Karpas-422 (cell line): Measurements from ENCODE around the gene ITPR2. TPM values are rescaled to one million over a fixed set of nuclear protein-coding genes. Genes with fewer than 3 reads are reported as not detected.

Experiments
- DNase-seq: peaks from one replicate; pipeline ENCODE4 v3.0.0-alpha.2; 2015
- H2AFZ ChIP-seq: fragments of 200-600 bp; sonication (generic); 2 replicates; pipeline ENCODE4 v1.6.1; 2014; ENCODE audit warnings: antibody characterized with exemption, low read length, mixed read lengths
- H3K27ac ChIP-seq: fragments of 200-600 bp; sonication (generic); 2 replicates; pipeline ENCODE4 v1.5.1; 2014; ENCODE audit warnings: mild to moderate bottlenecking, low read length, moderate library complexity
- H3K27me3 ChIP-seq: fragments of 200-600 bp; sonication (generic); 2 replicates; pipeline ENCODE4 v1.6.1; 2014; ENCODE audit warnings: low read length, mixed read lengths
- H3K36me3 ChIP-seq: fragments of 200-600 bp; sonication (generic); 2 replicates; pipeline ENCODE4 v1.6.1; 2014; ENCODE audit warnings: low read length, mixed read lengths; ENCODE audit not compliant: insufficient read depth
- H3K4me1 ChIP-seq: fragments of 200-600 bp; sonication (generic); 2 replicates; pipeline ENCODE4 v1.6.1; 2014; ENCODE audit warnings: mild to moderate bottlenecking, low read length, mixed read lengths
- H3K4me2 ChIP-seq: fragments of 200-600 bp; sonication (generic); 2 replicates; pipeline ENCODE4 v1.6.1; 2014; ENCODE audit warnings: low read length, low read depth, mild to moderate bottlenecking; ENCODE audit not compliant: poor library complexity, severe bottlenecking
- H3K4me3 ChIP-seq: fragments of 200-600 bp; sonication (generic); 2 replicates; pipeline ENCODE4 v1.5.1; 2014; ENCODE audit warnings: mild to moderate bottlenecking, antibody characterized with exemption, low read length, mixed read lengths
- H3K79me2 ChIP-seq: fragments of 200-600 bp; sonication (generic); 2 replicates; pipeline ENCODE4 v1.6.1; 2014; ENCODE audit warnings: mild to moderate bottlenecking, low read length, mixed read lengths
- H3K9ac ChIP-seq: fragments of 200-600 bp; sonication (generic); 2 replicates; pipeline ENCODE4 v1.6.0; 2014; ENCODE audit warnings: low read length
- H3K9me2 ChIP-seq: fragments of 200-600 bp; sonication (generic), shearing (Covaris generic); replicated peaks from 2 replicates; pipeline ENCODE4 v1.6.0; 2014; ENCODE audit warnings: mild to moderate bottlenecking, low read length, moderate library complexity; ENCODE audit not compliant: insufficient read depth
- H3K9me3 ChIP-seq: fragments of 300-700, 200-600 bp; sonication (generic); 2 replicates; pipeline ENCODE4 v1.6.1; 2014; ENCODE audit warnings: low read length, mixed read lengths
- H4K20me1 ChIP-seq: fragments of 200-600 bp; sonication (generic); 2 replicates; pipeline ENCODE4 v1.6.1; 2014; ENCODE audit warnings: mild to moderate bottlenecking, antibody characterized with exemption, low read length, low read depth; ENCODE audit not compliant: insufficient read depth
- total RNA-seq: library from RNA; depleted of rRNA; stranded (reverse); fragments of >200 nt; shearing (Covaris generic); gene quantifications from 2 replicates; pipeline ENCODE4 v1.2.3, GENCODE V29; 2014; ENCODE audit warnings: low replicate concordance

Gene ITPR2
- total RNA-seq, 1 experiment from 2014 or later: 128 TPM

GRCh38 chr12:26705851-26706250 lies 127.1 kb downstream of the ITPR2 start:
- Histone ChIP-seq H3K9ac (no peak overlapping the region), H3K36me3 (peaks cover 18% of the 10 kb centered on the region), H3K79me2 (peaks cover 42% of the 10 kb centered on the region), H3K27ac (peak overlapping the region; percentile 83), H3K4me3 (no peak overlapping the region), H3K9me2 (no peaks in the 10 kb centered on the region), H3K4me1 (peaks cover 78% of the 10 kb centered on the region), H3K27me3 (no peaks in the 10 kb centered on the region), H2AFZ (no peak overlapping the region), H3K9me3 (no peaks in the 10 kb centered on the region), H4K20me1 (no peaks in the 10 kb centered on the region), H3K4me2 (no peak overlapping the region)
- peak; percentile 45 for DNase-seq

GRCh38 chr12:26704684-26705460 lies 128.1 kb downstream of the ITPR2 start:
- no peaks in the 10 kb centered on the region for H3K27me3 ChIP-seq
- peak overlapping the region; percentile 38 for H3K9ac ChIP-seq
- no peak overlapping the region for H2AFZ ChIP-seq
- H3K9me2 ChIP-seq: no peaks in the 10 kb centered on the region
- H3K36me3 ChIP-seq: peaks cover 15% of the 10 kb centered on the region
- H3K4me1 ChIP-seq: peaks cover 68% of the 10 kb centered on the region
- H4K20me1 ChIP-seq: no peaks in the 10 kb centered on the region
- H3K4me3 ChIP-seq: no peak overlapping the region
- peak overlapping the region; percentile 62 for H3K4me2 ChIP-seq
- H3K79me2 ChIP-seq: peaks cover 44% of the 10 kb centered on the region
- H3K27ac ChIP-seq: peak overlapping the region; percentile 83
- H3K9me3 ChIP-seq: no peaks in the 10 kb centered on the region
- peak; percentile 49 for DNase-seq

GRCh38 chr12:26704214-26704613 lies 128.8 kb downstream of the ITPR2 start:
- Histone ChIP-seq H4K20me1 (no peaks in the 10 kb centered on the region), H3K9me3 (no peaks in the 10 kb centered on the region), H3K9ac (no peak overlapping the region), H3K27ac (peak overlapping the region; percentile 83), H3K27me3 (no peaks in the 10 kb centered on the region), H3K4me1 (peaks cover 61% of the 10 kb centered on the region), H3K9me2 (no peaks in the 10 kb centered on the region), H3K36me3 (peaks cover 17% of the 10 kb centered on the region), H2AFZ (no peak overlapping the region), H3K4me3 (no peak overlapping the region), H3K4me2 (peak overlapping the region; percentile 62), H3K79me2 (peaks cover 48% of the 10 kb centered on the region)
- DNase-seq: peak; percentile 69

- Histone ChIP-seq H3K4me3 (no peak overlapping the region), H3K9ac (no peak overlapping the region), H3K4me2 (no peak overlapping the region), H3K9me3 (no peaks in the 10 kb centered on the region), H3K27me3 (no peaks in the 10 kb centered on the region), H2AFZ (no peak overlapping the region), H3K4me1 (peaks cover 55% of the 10 kb centered on the region), H3K79me2 (peaks cover 50% of the 10 kb centered on the region), H3K27ac (no peak overlapping the region), H3K9me2 (no peaks in the 10 kb centered on the region), H3K36me3 (peaks cover 17% of the 10 kb centered on the region), H4K20me1 (no peaks in the 10 kb centered on the region)
- no peak for DNase-seq
Measured at GRCh38 chr12:26702741-26703140, 130.3 kb downstream of the ITPR2 start.

- H3K27ac ChIP-seq: peak overlapping the region; percentile 42; the same call in 1 of the 2 replicates
- H3K9me3 ChIP-seq: no peaks in the 10 kb centered on the region
- no peaks in the 10 kb centered on the region for H3K9me2 ChIP-seq
- H3K9ac ChIP-seq: no peak overlapping the region
- no peaks in the 10 kb centered on the region for H4K20me1 ChIP-seq
- H3K36me3 ChIP-seq: peaks cover 17% of the 10 kb centered on the region
- peak; percentile 74 for DNase-seq
- no peaks in the 10 kb centered on the region for H3K27me3 ChIP-seq
- H3K4me1 ChIP-seq: peaks cover 54% of the 10 kb centered on the region
- no peak overlapping the region for H2AFZ ChIP-seq
- H3K4me3 ChIP-seq: no peak overlapping the region
- peaks cover 50% of the 10 kb centered on the region for H3K79me2 ChIP-seq
- H3K4me2 ChIP-seq: peak overlapping the region; percentile 42
Measured at GRCh38 chr12:26701604-26702215, 131.3 kb downstream of the ITPR2 start.

- Histone ChIP-seq H3K27me3 (no peaks in the 10 kb centered on the region), H3K4me3 (no peak overlapping the region), H3K4me2 (no peak overlapping the region), H2AFZ (no peak overlapping the region), H3K79me2 (peaks cover 50% of the 10 kb centered on the region), H3K9me2 (no peaks in the 10 kb centered on the region), H3K9ac (no peak overlapping the region), H3K27ac (no peak overlapping the region), H3K9me3 (no peaks in the 10 kb centered on the region), H4K20me1 (no peaks in the 10 kb centered on the region), H3K36me3 (peaks cover 25% of the 10 kb centered on the region), H3K4me1 (peaks cover 41% of the 10 kb centered on the region)
- DNase-seq: no peak
Measured at GRCh38 chr12:26700430-26700829, 132.6 kb downstream of the ITPR2 start.

- Histone ChIP-seq H3K27ac (no peak overlapping the region), H3K4me3 (no peak overlapping the region), H3K9ac (no peak overlapping the region), H3K36me3 (peaks cover 37% of the 10 kb centered on the region), H3K9me3 (no peaks in the 10 kb centered on the region), H3K9me2 (no peaks in the 10 kb centered on the region), H3K27me3 (no peaks in the 10 kb centered on the region), H2AFZ (no peak overlapping the region), H3K4me1 (peaks cover 29% of the 10 kb centered on the region), H3K79me2 (peaks cover 60% of the 10 kb centered on the region), H3K4me2 (no peak overlapping the region), H4K20me1 (no peaks in the 10 kb centered on the region)
- DNase-seq: no peak
Measured at GRCh38 chr12:26699237-26699636, 133.8 kb downstream of the ITPR2 start.

GRCh38 chr12:26698186-26698585 lies 134.8 kb downstream of the ITPR2 start:
- Histone ChIP-seq H3K27ac (no peak overlapping the region), H2AFZ (no peak overlapping the region)

More at GRCh38 chr12:26698186-26698585, 134.8 kb downstream of the ITPR2 start:
- Histone ChIP-seq H3K4me2 (no peak overlapping the region), H3K9me3 (no peaks in the 10 kb centered on the region), H3K79me2 (peaks cover 54% of the 10 kb centered on the region), H3K4me1 (peaks cover 18% of the 10 kb centered on the region), H3K27me3 (no peaks in the 10 kb centered on the region), H3K4me3 (no peak overlapping the region), H3K9me2 (no peaks in the 10 kb centered on the region), H3K9ac (no peak overlapping the region), H3K36me3 (peaks cover 38% of the 10 kb centered on the region), H4K20me1 (no peaks in the 10 kb centered on the region)
- DNase-seq: no peak
